B cell (primary cell): ENCODE measurements around the gene NUMBL. TPM values are rescaled to one million over a fixed set of nuclear protein-coding genes. Genes with fewer than 3 reads are reported as not detected.

Experiments used
- ATAC-seq: fragments of 200-7000 bp; cut with Tn5 transposase; one replicate; pipeline ENCODE4 v1.10.0; 2021; ENCODE audit warnings: low read depth, mild to moderate bottlenecking, moderate number of reproducible peaks, moderate library complexity
- CTCF ChIA-PET: fragments of 350-600 bp; sonication (Branson Sonifier 250); formaldehyde crosslinking; loops from one replicate; lab custom pipeline; 2021; ENCODE audit warnings: antibody characterized with exemption, inconsistent platforms; lab: Charles Lee
- POLR2A ChIA-PET: fragments of 350-600 bp; sonication (Branson Sonifier 250); formaldehyde crosslinking; loops from one replicate; lab custom pipeline; 2021; ENCODE audit warnings: antibody characterized with exemption; lab: Charles Lee
- DNase-seq: peaks from one replicate; pipeline ENCODE4 v3.0.0; 2013
- H2AFZ ChIP-seq: 2 replicates; pipeline ENCODE4 v1.6.1; 2012; ENCODE audit warnings: mild to moderate bottlenecking, low read depth, low read length; ENCODE audit not compliant: insufficient read depth, poor library complexity, severe bottlenecking
- H3K27ac ChIP-seq, 2 donors: 1 replicate in 1 of 2; 2 replicates in 1 of 2; pipeline ENCODE4 v1.5.1; 2012 to 2013; ENCODE audit warnings: low read length in 2 of 2, mild to moderate bottlenecking in 2 of 2, moderate library complexity in 1 of 2
- H3K27me3 ChIP-seq, 4 experiments: fragments of 200-600 bp in 1 of 4; sonication (generic) in 1 of 4; replicated peaks in 1 of 4; 1 replicate in 2 of 4; 2 replicates in 2 of 4; pipeline versions ENCODE4 v1.6.1 to v1.7.0; 2013 to 2016; ENCODE audit warnings: low read length in 3 of 4, mild to moderate bottlenecking in 2 of 4, mixed read lengths in 1 of 4, moderate library complexity in 1 of 4; ENCODE audit not compliant: insufficient read depth in 4 of 4, control insufficient read depth in 3 of 4; ENCODE audit errors: control extremely low read depth in 1 of 4
- H3K36me3 ChIP-seq, 2 experiments: replicated peaks in 1 of 2; 1 replicate in 1 of 2; 2 replicates in 1 of 2; pipeline versions ENCODE4 v1.6.1 to v1.7.1; 2013; ENCODE audit warnings: low read length in 1 of 2; ENCODE audit not compliant: insufficient read depth in 2 of 2, control insufficient read depth in 1 of 2; ENCODE audit errors: control extremely low read depth in 1 of 2, extremely low read depth in 1 of 2
- H3K4me1 ChIP-seq, 2 donors: fragments of 200-600 bp in 1 of 2; sonication (generic) in 1 of 2; 1 replicate in 1 of 2; 2 replicates in 1 of 2; pipeline versions ENCODE4 v1.5.1 to v1.6.1; 2013 to 2017; ENCODE audit warnings: low read length in 2 of 2; ENCODE audit not compliant: control insufficient read depth in 2 of 2, insufficient read depth in 2 of 2
- H3K4me2 ChIP-seq: replicated peaks from 2 replicates; pipeline ENCODE3; 2012; ENCODE audit warnings: mild to moderate bottlenecking, low read depth, low read length; ENCODE audit not compliant: poor library complexity, severe bottlenecking
- H3K4me3 ChIP-seq, 5 experiments: fragments of 200-600 bp in 1 of 5; sonication (generic) in 1 of 5; 1 replicate in 3 of 5; 2 replicates in 2 of 5; pipeline versions ENCODE4 v1.5.1 to v1.7.0; 2011 to 2016; ENCODE audit warnings: low read length in 4 of 5, mild to moderate bottlenecking in 4 of 5, low read depth in 2 of 5, control low read depth in 1 of 5, moderate library complexity in 1 of 5; ENCODE audit not compliant: insufficient read depth in 1 of 5; ENCODE audit errors: control extremely low read depth in 1 of 5, extremely low read depth in 1 of 5
- H3K79me2 ChIP-seq: fragments of 200-600 bp; sonication (generic); one replicate; pipeline ENCODE4 v1.6.0; 2016; ENCODE audit warnings: low read length; ENCODE audit not compliant: control insufficient read depth, insufficient read depth
- H3K9ac ChIP-seq: fragments of 200-600 bp; sonication (generic); 2 replicates; pipeline ENCODE4 v1.6.1; 2017; ENCODE audit warnings: mild to moderate bottlenecking, low read length, moderate library complexity
- H3K9me3 ChIP-seq, 3 donors: one replicate each; pipeline versions ENCODE4 v1.6.1 to v1.7.1; 2013; ENCODE audit warnings: low read length in 2 of 3; ENCODE audit not compliant: control insufficient read depth in 2 of 3, insufficient read depth in 1 of 3; ENCODE audit errors: control extremely low read depth in 1 of 3
- H4K20me1 ChIP-seq: 2 replicates; pipeline ENCODE4 v1.6.0; 2012; ENCODE audit warnings: mild to moderate bottlenecking, low read length; ENCODE audit not compliant: insufficient read depth, control insufficient read depth, poor library complexity, severe bottlenecking
- H3K27ac Mint-ChIP-seq: one replicate; pipeline ENCODE4 v1.8.0; 2021; ENCODE audit warnings: mixed read lengths
- H3K27me3 Mint-ChIP-seq: one replicate; pipeline ENCODE4 v1.8.0; 2021; ENCODE audit warnings: mixed read lengths
- H3K4me1 Mint-ChIP-seq: one replicate; pipeline ENCODE4 v1.8.0; 2021; ENCODE audit warnings: mixed read lengths
- H3K4me3 Mint-ChIP-seq: one replicate; pipeline ENCODE4 v1.8.0; 2021; ENCODE audit warnings: mixed read lengths
- H3K9me3 Mint-ChIP-seq: one replicate; pipeline ENCODE4 v1.8.0; 2022; ENCODE audit warnings: mixed read lengths; ENCODE audit not compliant: insufficient read depth
- EZH2 ChIP-seq: IDR thresholded peaks from 2 replicates; pipeline ENCODE4 v1.6.1; 2012; ENCODE audit warnings: borderline replicate concordance, low read depth, mild to moderate bottlenecking, moderate library complexity, low read length; ENCODE audit not compliant: insufficient read depth, poor library complexity, severe bottlenecking
- WGBS: methylation state at CpG from one replicate; pipeline ENCODE4 v1.1.5; 2013; ENCODE audit warnings: missing lambda C conversion rate; ENCODE audit not compliant: insufficient coverage; 5-methylcytosine and 5-hydroxymethylcytosine counted together
- intact Hi-C: fragments of 100-400 bp; cut with micrococcal nuclease; formaldehyde crosslinking; loops from one replicate; pipeline ENCODE4 v1.10.0; 2022
- polyA plus RNA-seq: library from polyadenylated mRNA; depleted of rRNA; stranded (reverse); fragments of >200 nt; gene quantifications from 2 replicates; pipeline ENCODE4 v1.2.3, GENCODE V29; 2012
- total RNA-seq, 2 donors: library from RNA; stranded (reverse); fragments of 120-200 nt in 1 of 2; gene quantifications; 1 replicate in 1 of 2; 2 replicates in 1 of 2; pipeline versions ENCODE4 v1.2.3 to v1.2.4, GENCODE V29; 2013 to 2022
- TF ChIP-seq, protein P1 (sequence below): fragments of 200-600 bp; IDR thresholded peaks from one replicate; pipeline ENCODE4 v1.8.0; 2022; ENCODE audit warnings: antibody characterized with exemption, mild to moderate bottlenecking

Gene NUMBL
- total and polyA plus RNA-seq, 2 donors (not counting 1 experiment from before 2014, with no cell fraction given) = 7.8 to 21.8 TPM

DNA sequence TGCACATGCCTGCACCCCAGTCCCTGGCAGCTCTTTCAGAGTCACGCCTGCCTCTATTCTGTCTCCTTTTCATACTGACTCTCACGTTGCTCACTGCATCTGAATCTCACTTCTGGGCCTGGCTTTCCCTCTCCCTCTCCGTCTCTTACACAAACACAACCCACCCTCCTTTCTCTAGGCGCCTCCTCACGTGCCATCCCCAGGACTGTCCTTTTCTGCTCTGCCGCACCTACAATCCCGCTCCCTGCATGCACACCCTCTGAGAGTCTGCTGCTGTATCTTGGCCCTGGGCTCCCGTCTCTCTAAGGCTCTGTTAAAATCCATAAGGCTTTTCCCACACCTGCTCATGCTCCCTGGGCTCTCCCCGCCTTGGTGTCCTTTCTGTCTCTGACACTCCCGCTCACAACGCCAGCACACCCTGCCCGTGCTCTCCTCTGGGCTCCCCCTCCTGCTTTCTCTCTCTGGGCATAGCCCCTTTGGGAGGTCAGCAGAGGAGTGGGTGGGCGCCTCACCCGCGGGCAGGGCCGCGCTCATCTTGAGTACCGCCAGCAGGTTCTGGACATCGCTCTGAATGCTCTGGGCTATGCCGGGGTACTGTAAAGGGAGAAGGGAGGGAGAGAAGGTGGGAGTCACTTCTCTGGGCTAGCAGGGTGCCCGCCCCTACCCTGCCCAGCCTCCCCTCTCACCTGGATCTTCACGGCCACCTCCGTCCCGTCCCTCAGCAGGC, 12.7 kb upstream of the NUMBL start:
- ATAC-seq (no peak), DNase-seq (no peak)
- Histone ChIP-seq H3K36me3 (peaks cover 13 to 66% of the 10 kb centered on the region in 2 experiments), H2AFZ (no peak overlapping the region), H3K27me3 (no peaks in the 10 kb centered on the region), H3K9me3 (no peaks in the 10 kb centered on the region), H3K27ac (no peak overlapping the region), H3K4me3 (no peak overlapping the region), H3K9ac (no peak overlapping the region), H4K20me1 (peaks cover 11% of the 10 kb centered on the region), H3K79me2 (peaks cover 3% of the 10 kb centered on the region), H3K4me1 (no peaks in the 10 kb centered on the region), H3K4me2 (no peak overlapping the region)
- POLR2A ChIA-PET = no interaction called here
- intact Hi-C loops = no loop called here
- no peak overlapping the region for H3K4me3 Mint-ChIP-seq
- H3K9me3 Mint-ChIP-seq = no peaks in the 10 kb centered on the region
- no peak overlapping the region for H3K27ac Mint-ChIP-seq
- 99% methylated on average over 22 of the region's 24 CpGs for WGBS
- no peak for TF ChIP-seq EZH2
- TF ChIP-seq, protein P1, sequence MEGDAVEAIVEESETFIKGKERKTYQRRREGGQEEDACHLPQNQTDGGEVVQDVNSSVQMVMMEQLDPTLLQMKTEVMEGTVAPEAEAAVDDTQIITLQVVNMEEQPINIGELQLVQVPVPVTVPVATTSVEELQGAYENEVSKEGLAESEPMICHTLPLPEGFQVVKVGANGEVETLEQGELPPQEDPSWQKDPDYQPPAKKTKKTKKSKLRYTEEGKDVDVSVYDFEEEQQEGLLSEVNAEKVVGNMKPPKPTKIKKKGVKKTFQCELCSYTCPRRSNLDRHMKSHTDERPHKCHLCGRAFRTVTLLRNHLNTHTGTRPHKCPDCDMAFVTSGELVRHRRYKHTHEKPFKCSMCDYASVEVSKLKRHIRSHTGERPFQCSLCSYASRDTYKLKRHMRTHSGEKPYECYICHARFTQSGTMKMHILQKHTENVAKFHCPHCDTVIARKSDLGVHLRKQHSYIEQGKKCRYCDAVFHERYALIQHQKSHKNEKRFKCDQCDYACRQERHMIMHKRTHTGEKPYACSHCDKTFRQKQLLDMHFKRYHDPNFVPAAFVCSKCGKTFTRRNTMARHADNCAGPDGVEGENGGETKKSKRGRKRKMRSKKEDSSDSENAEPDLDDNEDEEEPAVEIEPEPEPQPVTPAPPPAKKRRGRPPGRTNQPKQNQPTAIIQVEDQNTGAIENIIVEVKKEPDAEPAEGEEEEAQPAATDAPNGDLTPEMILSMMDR = no peak
- no peaks in the 10 kb centered on the region for H3K4me1 Mint-ChIP-seq
- CTCF ChIA-PET = no interaction called here
- H3K27me3 Mint-ChIP-seq = no peaks in the 10 kb centered on the region

- no peak overlapping the region for H3K4me2 ChIP-seq
- WGBS = 95% methylated on average over 17 of the region's 18 CpGs
- H3K4me3 ChIP-seq = no peak overlapping the region
- no peaks in the 10 kb centered on the region for H3K4me1 ChIP-seq
- H3K4me3 Mint-ChIP-seq = no peak overlapping the region
- H4K20me1 ChIP-seq = peaks cover 11% of the 10 kb centered on the region
- no peak for ATAC-seq
- ChIA-PET CTCF (no interaction called here), POLR2A (interaction anchor here (0.6 kb wide), 1 partner anchor 449 kb away, joined by 5 read pairs; no protein-coding TSS in a partner anchor)
- peaks cover 13 to 63% of the 10 kb centered on the region in 2 experiments for H3K36me3 ChIP-seq
- H2AFZ ChIP-seq = no peak overlapping the region
- no peak overlapping the region for H3K27ac ChIP-seq
- intact Hi-C loops = no loop called here
- no peak for DNase-seq
- H3K9ac ChIP-seq = no peak overlapping the region
- H3K4me1 Mint-ChIP-seq = no peaks in the 10 kb centered on the region
- H3K9me3 ChIP-seq = no peaks in the 10 kb centered on the region
- no peak overlapping the region for H3K27ac Mint-ChIP-seq
- no peak for TF ChIP-seq EZH2
- H3K9me3 Mint-ChIP-seq = no peaks in the 10 kb centered on the region
- H3K27me3 ChIP-seq = no peaks in the 10 kb centered on the region
- peaks cover 3% of the 10 kb centered on the region for H3K79me2 ChIP-seq
- no peaks in the 10 kb centered on the region for H3K27me3 Mint-ChIP-seq
Observed at GRCh38 chr19:40702337-40703012, 12.0 kb upstream of the NUMBL start.
